ENCODE results near the gene GLG1.
A peak's percentile ranks its signal among the peaks of the same experiment; 100 is the strongest.

The GLG1 gene

GRCh38 chr16:74586948-74587347 lies 20.0 kb downstream of the GLG1 start:
- peaks cover 2% of the 10 kb centered on the region for H3K36me3 ChIP-seq (ENCODE audit: control insufficient read depth, insufficient read depth, low read length)
- no peak overlapping the region for H3K27ac ChIP-seq (ENCODE audit: low read depth, low read length, severe bottlenecking)
- H3K9me3 ChIP-seq (ENCODE audit: control insufficient read depth, low read length), result no peaks in the 10 kb centered on the region
- no peak overlapping the region for H3K4me3 ChIP-seq (ENCODE audit: extremely low read depth, insufficient read depth, low read length, poor library complexity, severe bottlenecking)
- peaks cover 4% of the 10 kb centered on the region for H3K4me1 ChIP-seq (ENCODE audit: control insufficient read depth, insufficient read depth, low read length, poor library complexity, severe bottlenecking)
- 86 to 88% methylated on average over 3 to 5 of the region's 6 CpGs for WGBS, 2 experiments (ENCODE audit: insufficient coverage in 2 of 2)

GRCh38 chr16:74585846-74586443 lies 21.0 kb downstream of the GLG1 start:
- no peak overlapping the region for H3K4me3 ChIP-seq (ENCODE audit: extremely low read depth, insufficient read depth, low read length, poor library complexity, severe bottlenecking)
- H3K27ac ChIP-seq (ENCODE audit: low read depth, low read length, severe bottlenecking), result no peak overlapping the region
- 88 to 99% methylated on average over 1 to 6 of the region's 6 CpGs for WGBS, 2 experiments (ENCODE audit: insufficient coverage in 2 of 2)
- peaks cover 4% of the 10 kb centered on the region for H3K4me1 ChIP-seq (ENCODE audit: control insufficient read depth, insufficient read depth, low read length, poor library complexity, severe bottlenecking)
- peaks cover 2% of the 10 kb centered on the region for H3K36me3 ChIP-seq (ENCODE audit: control insufficient read depth, insufficient read depth, low read length)
- H3K9me3 ChIP-seq (ENCODE audit: control insufficient read depth, low read length), result no peaks in the 10 kb centered on the region

- H3K4me3 ChIP-seq (ENCODE audit: extremely low read depth, insufficient read depth, low read length, poor library complexity, severe bottlenecking), result no peak overlapping the region
- H3K9me3 ChIP-seq (ENCODE audit: control insufficient read depth, low read length), result no peaks in the 10 kb centered on the region
- no peaks in the 10 kb centered on the region for H3K4me1 ChIP-seq (ENCODE audit: control insufficient read depth, insufficient read depth, low read length, poor library complexity, severe bottlenecking)
- H3K36me3 ChIP-seq (ENCODE audit: control insufficient read depth, insufficient read depth, low read length), result peaks cover 2% of the 10 kb centered on the region
- H3K27ac ChIP-seq (ENCODE audit: low read depth, low read length, severe bottlenecking), result no peak overlapping the region
- 95 to 100% methylated on average over 3 to 6 of the region's 9 CpGs for WGBS, 2 experiments (ENCODE audit: insufficient coverage in 2 of 2)
Measured at GRCh38 chr16:74583926-74584666, 22.8 kb downstream of the GLG1 start.

GRCh38 chr16:74582970-74583369 lies 23.9 kb downstream of the GLG1 start:
- H3K27ac ChIP-seq (ENCODE audit: low read depth, low read length, severe bottlenecking), result no peak overlapping the region
- peaks cover 2% of the 10 kb centered on the region for H3K36me3 ChIP-seq (ENCODE audit: control insufficient read depth, insufficient read depth, low read length)

GRCh38 chr16:74580833-74581232 lies 26.1 kb downstream of the GLG1 start:
- H3K4me1 ChIP-seq (ENCODE audit: control insufficient read depth, insufficient read depth, low read length, poor library complexity, severe bottlenecking), result peaks cover 10% of the 10 kb centered on the region
- H3K36me3 ChIP-seq (ENCODE audit: control insufficient read depth, insufficient read depth, low read length), result no peaks in the 10 kb centered on the region
- WGBS, 2 experiments (ENCODE audit: insufficient coverage in 2 of 2), result 90% methylated on average over 2 of the region's 3 CpGs; no CpG with 5 or more reads in 1 of the 2 experiments
- H3K4me3 ChIP-seq (ENCODE audit: extremely low read depth, insufficient read depth, low read length, poor library complexity, severe bottlenecking), result no peak overlapping the region
- no peak overlapping the region for H3K27ac ChIP-seq (ENCODE audit: low read depth, low read length, severe bottlenecking)
- no peaks in the 10 kb centered on the region for H3K9me3 ChIP-seq (ENCODE audit: control insufficient read depth, low read length)

More at GRCh38 chr16:74582970-74583369, 23.9 kb downstream of the GLG1 start:
- 100% methylated on average over 1 of the region's 1 CpG for WGBS, 2 experiments (ENCODE audit: insufficient coverage in 2 of 2)
- Histone ChIP-seq H3K4me1 (ENCODE audit: control insufficient read depth, insufficient read depth, low read length, poor library complexity, severe bottlenecking) (peaks cover 9% of the 10 kb centered on the region), H3K9me3 (ENCODE audit: control insufficient read depth, low read length) (no peaks in the 10 kb centered on the region), H3K4me3 (ENCODE audit: extremely low read depth, insufficient read depth, low read length, poor library complexity, severe bottlenecking) (no peak overlapping the region)

- no peak overlapping the region for H3K4me3 ChIP-seq (ENCODE audit: extremely low read depth, insufficient read depth, low read length, poor library complexity, severe bottlenecking)
- 85 to 89% methylated on average over 2 to 3 of the region's 3 CpGs for WGBS, 2 experiments (ENCODE audit: insufficient coverage in 2 of 2)
- no peaks in the 10 kb centered on the region for H3K9me3 ChIP-seq (ENCODE audit: control insufficient read depth, low read length)
- H3K36me3 ChIP-seq (ENCODE audit: control insufficient read depth, insufficient read depth, low read length), result no peaks in the 10 kb centered on the region
- H3K4me1 ChIP-seq (ENCODE audit: control insufficient read depth, insufficient read depth, low read length, poor library complexity, severe bottlenecking), result peaks cover 10% of the 10 kb centered on the region
- no peak overlapping the region for H3K27ac ChIP-seq (ENCODE audit: low read depth, low read length, severe bottlenecking)
Measured at GRCh38 chr16:74578838-74579237, 28.1 kb downstream of the GLG1 start.

GRCh38 chr16:74578433-74578832 lies 28.5 kb downstream of the GLG1 start:
- Histone ChIP-seq H3K4me3 (ENCODE audit: extremely low read depth, insufficient read depth, low read length, poor library complexity, severe bottlenecking) (no peak overlapping the region), H3K4me1 (ENCODE audit: control insufficient read depth, insufficient read depth, low read length, poor library complexity, severe bottlenecking) (peaks cover 12% of the 10 kb centered on the region), H3K9me3 (ENCODE audit: control insufficient read depth, low read length) (no peaks in the 10 kb centered on the region), H3K27ac (ENCODE audit: low read depth, low read length, severe bottlenecking) (peak overlapping the region; percentile 2), H3K36me3 (ENCODE audit: control insufficient read depth, insufficient read depth, low read length) (no peaks in the 10 kb centered on the region)
- WGBS, 2 experiments (ENCODE audit: insufficient coverage in 2 of 2), result 93 to 100% methylated on average over 1 to 2 of the region's 3 CpGs

GRCh38 chr16:74577882-74578366 lies 29.0 kb downstream of the GLG1 start:
- no peaks in the 10 kb centered on the region for H3K9me3 ChIP-seq (ENCODE audit: control insufficient read depth, low read length)
- H3K27ac ChIP-seq (ENCODE audit: low read depth, low read length, severe bottlenecking), result peak overlapping the region; percentile 2
- 100% methylated on average over 1 of the region's 2 CpGs; no CpG with 5 or more reads in 1 of the 2 experiments for WGBS, 2 experiments (ENCODE audit: insufficient coverage in 2 of 2)

GRCh38 chr16:74575807-74576643 lies 30.9 kb downstream of the GLG1 start:
- H3K4me3 ChIP-seq (ENCODE audit: extremely low read depth, insufficient read depth, low read length, poor library complexity, severe bottlenecking), result no peak overlapping the region
- H3K9me3 ChIP-seq (ENCODE audit: control insufficient read depth, low read length), result no peaks in the 10 kb centered on the region
- no peaks in the 10 kb centered on the region for H3K36me3 ChIP-seq (ENCODE audit: control insufficient read depth, insufficient read depth, low read length)
- peaks cover 12% of the 10 kb centered on the region for H3K4me1 ChIP-seq (ENCODE audit: control insufficient read depth, insufficient read depth, low read length, poor library complexity, severe bottlenecking)
- WGBS, 2 experiments (ENCODE audit: insufficient coverage in 2 of 2), result 92 to 96% methylated on average over 7 to 8 of the region's 12 CpGs
- H3K27ac ChIP-seq (ENCODE audit: low read depth, low read length, severe bottlenecking), result no peak overlapping the region

More at GRCh38 chr16:74577882-74578366, 29.0 kb downstream of the GLG1 start:
- H3K4me3 ChIP-seq (ENCODE audit: extremely low read depth, insufficient read depth, low read length, poor library complexity, severe bottlenecking), result no peak overlapping the region
- peaks cover 12% of the 10 kb centered on the region for H3K4me1 ChIP-seq (ENCODE audit: control insufficient read depth, insufficient read depth, low read length, poor library complexity, severe bottlenecking)
- H3K36me3 ChIP-seq (ENCODE audit: control insufficient read depth, insufficient read depth, low read length), result no peaks in the 10 kb centered on the region

- H3K36me3 ChIP-seq (ENCODE audit: control insufficient read depth, insufficient read depth, low read length), result no peaks in the 10 kb centered on the region
- WGBS, 2 experiments (ENCODE audit: insufficient coverage in 2 of 2), result 60 to 100% methylated on average over 1 of the region's 7 CpGs
Measured at GRCh38 chr16:74575175-74575806, 31.6 kb downstream of the GLG1 start.

More at GRCh38 chr16:74575175-74575806, 31.6 kb downstream of the GLG1 start:
- no peak overlapping the region for H3K27ac ChIP-seq (ENCODE audit: low read depth, low read length, severe bottlenecking)
- H3K4me1 ChIP-seq (ENCODE audit: control insufficient read depth, insufficient read depth, low read length, poor library complexity, severe bottlenecking), result peaks cover 12% of the 10 kb centered on the region
- H3K9me3 ChIP-seq (ENCODE audit: control insufficient read depth, low read length), result no peaks in the 10 kb centered on the region
- no peak overlapping the region for H3K4me3 ChIP-seq (ENCODE audit: extremely low read depth, insufficient read depth, low read length, poor library complexity, severe bottlenecking)

Data from mesodermal cell (in vitro differentiated cells).